ENCODE measurements around the gene NCCRP1.

NCCRP1 gene

DNA sequence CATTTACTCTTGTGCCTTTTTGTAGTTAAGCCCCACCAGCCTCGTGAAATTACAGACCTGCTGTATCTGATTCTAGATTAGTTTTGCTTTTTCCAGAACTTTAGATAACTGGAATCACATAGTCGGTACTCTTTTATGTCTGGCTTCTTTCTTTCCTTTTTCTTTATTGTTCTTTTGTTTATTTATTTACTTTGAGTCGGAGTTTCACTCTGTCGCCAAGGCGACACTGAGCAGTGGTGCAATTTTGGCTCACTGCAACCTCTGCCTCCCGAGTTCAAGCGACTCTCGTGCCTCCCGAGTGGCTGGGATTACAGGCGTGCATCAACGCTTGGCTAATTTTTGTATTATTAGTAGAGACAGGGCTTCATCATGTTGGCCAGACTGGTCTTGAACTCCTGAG, 6.0 kb upstream of the NCCRP1 start:
- no peaks in the 10 kb centered on the region for H3K79me2 ChIP-seq (ENCODE audit: control insufficient read depth, low read length)
- H3K4me2 ChIP-seq (ENCODE audit: low read length), result no peak overlapping the region
- no peaks in the 10 kb centered on the region for H3K27me3 ChIP-seq (ENCODE audit: control insufficient read depth, low read length)
- no peak overlapping the region for H3K27ac ChIP-seq (ENCODE audit: low read depth, low read length)
- H4K20me1 ChIP-seq (ENCODE audit: control insufficient read depth, insufficient read depth, low read depth, low read length), result no peaks in the 10 kb centered on the region
- no peaks in the 10 kb centered on the region for H3F3A ChIP-seq (ENCODE audit: control insufficient read depth, insufficient read depth)
- no peaks in the 10 kb centered on the region for H3K9me3 ChIP-seq (ENCODE audit: control insufficient read depth, insufficient read depth, low read length)
- no peak overlapping the region for H3K4me3 ChIP-seq (ENCODE audit: low read length)
- no peaks in the 10 kb centered on the region for H3K36me3 ChIP-seq (ENCODE audit: control insufficient read depth, low read length)
- no peak for TF ChIP-seq EZH2phosphoT487 (IDR thresholded peaks at IDR 0.05; ENCODE audit: borderline replicate concordance, low read length)
- TF ChIP-seq, protein P1, sequence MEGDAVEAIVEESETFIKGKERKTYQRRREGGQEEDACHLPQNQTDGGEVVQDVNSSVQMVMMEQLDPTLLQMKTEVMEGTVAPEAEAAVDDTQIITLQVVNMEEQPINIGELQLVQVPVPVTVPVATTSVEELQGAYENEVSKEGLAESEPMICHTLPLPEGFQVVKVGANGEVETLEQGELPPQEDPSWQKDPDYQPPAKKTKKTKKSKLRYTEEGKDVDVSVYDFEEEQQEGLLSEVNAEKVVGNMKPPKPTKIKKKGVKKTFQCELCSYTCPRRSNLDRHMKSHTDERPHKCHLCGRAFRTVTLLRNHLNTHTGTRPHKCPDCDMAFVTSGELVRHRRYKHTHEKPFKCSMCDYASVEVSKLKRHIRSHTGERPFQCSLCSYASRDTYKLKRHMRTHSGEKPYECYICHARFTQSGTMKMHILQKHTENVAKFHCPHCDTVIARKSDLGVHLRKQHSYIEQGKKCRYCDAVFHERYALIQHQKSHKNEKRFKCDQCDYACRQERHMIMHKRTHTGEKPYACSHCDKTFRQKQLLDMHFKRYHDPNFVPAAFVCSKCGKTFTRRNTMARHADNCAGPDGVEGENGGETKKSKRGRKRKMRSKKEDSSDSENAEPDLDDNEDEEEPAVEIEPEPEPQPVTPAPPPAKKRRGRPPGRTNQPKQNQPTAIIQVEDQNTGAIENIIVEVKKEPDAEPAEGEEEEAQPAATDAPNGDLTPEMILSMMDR (IDR thresholded peaks at IDR 0.05; ENCODE audit: low read depth, low read length, poor library complexity, severe bottlenecking), result no peak
- H3K4me1 ChIP-seq (ENCODE audit: control insufficient read depth, low read length), result no peaks in the 10 kb centered on the region
- no peaks in the 10 kb centered on the region for H3K9me2 ChIP-seq (replicated peaks; ENCODE audit: control insufficient read depth, low read length)

DNA sequence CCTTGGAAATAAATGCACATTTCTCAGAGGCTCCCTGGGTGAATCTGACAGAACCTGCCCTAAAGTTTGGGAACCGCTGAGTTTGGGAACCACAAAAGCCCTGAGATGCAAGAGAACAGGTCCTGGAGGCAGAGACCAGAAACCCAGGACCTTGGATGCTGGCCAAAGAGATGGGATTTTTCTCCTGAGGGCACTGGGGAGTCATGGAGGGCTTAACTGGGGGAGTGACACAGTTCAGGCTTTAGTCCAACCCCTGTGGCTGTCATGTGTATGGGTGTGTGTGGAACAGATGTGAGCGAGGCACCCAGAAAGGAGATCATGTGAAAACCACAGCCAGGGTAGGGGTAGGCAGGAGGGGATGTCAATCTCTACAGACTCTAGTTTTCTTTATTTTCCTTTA, 3.9 kb upstream of the NCCRP1 start:
- H3K4me2 ChIP-seq (ENCODE audit: low read length), result no peak overlapping the region
- H3K27ac ChIP-seq (ENCODE audit: low read depth, low read length), result no peak overlapping the region
- H3K36me3 ChIP-seq (ENCODE audit: control insufficient read depth, low read length), result no peaks in the 10 kb centered on the region
- no peaks in the 10 kb centered on the region for H3F3A ChIP-seq (ENCODE audit: control insufficient read depth, insufficient read depth)
- TF ChIP-seq, protein P1 (IDR thresholded peaks at IDR 0.05; ENCODE audit: low read depth, low read length, poor library complexity, severe bottlenecking), result no peak
- TF ChIP-seq EZH2phosphoT487 (IDR thresholded peaks at IDR 0.05; ENCODE audit: borderline replicate concordance, low read length), result no peak
- no peaks in the 10 kb centered on the region for H3K4me1 ChIP-seq (ENCODE audit: control insufficient read depth, low read length)
- no peak overlapping the region for H3K4me3 ChIP-seq (ENCODE audit: low read length)
- no peaks in the 10 kb centered on the region for H3K9me2 ChIP-seq (replicated peaks; ENCODE audit: control insufficient read depth, low read length)
- H3K79me2 ChIP-seq (ENCODE audit: control insufficient read depth, low read length), result no peaks in the 10 kb centered on the region
- H4K20me1 ChIP-seq (ENCODE audit: control insufficient read depth, insufficient read depth, low read depth, low read length), result no peaks in the 10 kb centered on the region
- H3K27me3 ChIP-seq (ENCODE audit: control insufficient read depth, low read length), result peaks cover 5% of the 10 kb centered on the region
- no peaks in the 10 kb centered on the region for H3K9me3 ChIP-seq (ENCODE audit: control insufficient read depth, insufficient read depth, low read length)

DNA sequence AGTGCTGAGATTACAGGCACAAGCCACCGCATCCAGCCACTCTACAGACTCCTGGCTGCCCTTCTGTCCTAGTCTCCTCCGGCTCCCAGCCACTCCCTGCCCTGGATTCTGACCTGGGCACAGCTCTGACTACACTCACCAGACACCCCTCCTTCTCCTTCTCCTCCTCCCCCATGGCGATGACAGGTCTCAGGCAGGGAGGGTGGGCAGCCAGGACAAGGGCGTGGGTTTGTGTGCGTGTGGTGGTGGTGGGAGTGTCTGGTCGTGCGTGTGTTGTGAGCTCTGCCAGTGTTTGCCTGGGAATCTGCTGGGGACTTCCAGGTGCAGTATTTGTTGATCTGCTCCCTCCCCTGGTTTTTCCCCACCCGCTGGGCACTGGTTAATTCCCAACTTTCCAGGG, 3.0 kb upstream of the NCCRP1 start:
- Histone ChIP-seq H3K9me3 (ENCODE audit: control insufficient read depth, insufficient read depth, low read length) (no peaks in the 10 kb centered on the region), H3K27me3 (ENCODE audit: control insufficient read depth, low read length) (peaks cover 7% of the 10 kb centered on the region), H3K4me3 (ENCODE audit: low read length) (no peak overlapping the region), H3F3A (ENCODE audit: control insufficient read depth, insufficient read depth) (no peaks in the 10 kb centered on the region), H3K9me2 (replicated peaks; ENCODE audit: control insufficient read depth, low read length) (no peaks in the 10 kb centered on the region), H3K79me2 (ENCODE audit: control insufficient read depth, low read length) (no peaks in the 10 kb centered on the region), H4K20me1 (ENCODE audit: control insufficient read depth, insufficient read depth, low read depth, low read length) (no peaks in the 10 kb centered on the region), H3K27ac (ENCODE audit: low read depth, low read length) (no peak overlapping the region), H3K36me3 (ENCODE audit: control insufficient read depth, low read length) (no peaks in the 10 kb centered on the region), H3K4me2 (ENCODE audit: low read length) (no peak overlapping the region), H3K4me1 (ENCODE audit: control insufficient read depth, low read length) (no peaks in the 10 kb centered on the region)
- TF ChIP-seq, protein P1 (IDR thresholded peaks at IDR 0.05; ENCODE audit: low read depth, low read length, poor library complexity, severe bottlenecking), result no peak
- no peak for TF ChIP-seq EZH2phosphoT487 (IDR thresholded peaks at IDR 0.05; ENCODE audit: borderline replicate concordance, low read length)
